AG10803 (cell line): ENCODE data around the gene NSUN4.

Source experiments
- DNase-seq: peaks from one replicate; pipeline ENCODE4 v3.0.0; 2010; ENCODE audit warnings: low read depth
- H3K4me3 ChIP-seq: 2 replicates; pipeline ENCODE4 v1.5.1; 2011; ENCODE audit warnings: mild to moderate bottlenecking, low read length, control low read depth
- TF ChIP-seq, protein P1 (sequence below): conservative IDR thresholded peaks from 2 replicates; pipeline ENCODE4 v1.5.1; 2011; ENCODE audit warnings: mild to moderate bottlenecking, low read length, control low read depth, inconsistent platforms

NSUN4 gene

DNA sequence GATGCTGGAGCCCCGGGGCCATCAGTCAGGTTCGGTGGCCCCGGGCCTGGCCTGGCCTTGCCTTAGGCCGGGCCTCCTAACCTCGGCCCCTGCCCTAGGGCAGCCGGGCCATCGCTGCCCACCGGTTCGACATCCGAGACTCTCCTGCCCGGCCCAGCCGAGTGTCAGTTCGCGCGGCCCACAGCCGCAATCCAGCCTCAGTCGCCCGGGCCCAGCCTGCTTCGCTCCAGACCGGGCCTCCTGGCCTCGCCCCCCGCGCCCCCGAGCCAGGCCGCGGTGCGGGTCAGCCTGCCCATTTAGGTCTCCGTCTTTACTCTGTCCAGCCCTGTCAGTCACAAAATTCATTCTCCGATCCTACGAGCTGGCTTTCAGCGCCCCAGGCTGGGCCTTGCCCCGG is 38.0 kb upstream of the NSUN4 start:
- peak overlapping the region; percentile 92 for H3K4me3 ChIP-seq
- TF ChIP-seq, protein P1, sequence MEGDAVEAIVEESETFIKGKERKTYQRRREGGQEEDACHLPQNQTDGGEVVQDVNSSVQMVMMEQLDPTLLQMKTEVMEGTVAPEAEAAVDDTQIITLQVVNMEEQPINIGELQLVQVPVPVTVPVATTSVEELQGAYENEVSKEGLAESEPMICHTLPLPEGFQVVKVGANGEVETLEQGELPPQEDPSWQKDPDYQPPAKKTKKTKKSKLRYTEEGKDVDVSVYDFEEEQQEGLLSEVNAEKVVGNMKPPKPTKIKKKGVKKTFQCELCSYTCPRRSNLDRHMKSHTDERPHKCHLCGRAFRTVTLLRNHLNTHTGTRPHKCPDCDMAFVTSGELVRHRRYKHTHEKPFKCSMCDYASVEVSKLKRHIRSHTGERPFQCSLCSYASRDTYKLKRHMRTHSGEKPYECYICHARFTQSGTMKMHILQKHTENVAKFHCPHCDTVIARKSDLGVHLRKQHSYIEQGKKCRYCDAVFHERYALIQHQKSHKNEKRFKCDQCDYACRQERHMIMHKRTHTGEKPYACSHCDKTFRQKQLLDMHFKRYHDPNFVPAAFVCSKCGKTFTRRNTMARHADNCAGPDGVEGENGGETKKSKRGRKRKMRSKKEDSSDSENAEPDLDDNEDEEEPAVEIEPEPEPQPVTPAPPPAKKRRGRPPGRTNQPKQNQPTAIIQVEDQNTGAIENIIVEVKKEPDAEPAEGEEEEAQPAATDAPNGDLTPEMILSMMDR, result no peak
- peak; percentile 43 for DNase-seq

DNA sequence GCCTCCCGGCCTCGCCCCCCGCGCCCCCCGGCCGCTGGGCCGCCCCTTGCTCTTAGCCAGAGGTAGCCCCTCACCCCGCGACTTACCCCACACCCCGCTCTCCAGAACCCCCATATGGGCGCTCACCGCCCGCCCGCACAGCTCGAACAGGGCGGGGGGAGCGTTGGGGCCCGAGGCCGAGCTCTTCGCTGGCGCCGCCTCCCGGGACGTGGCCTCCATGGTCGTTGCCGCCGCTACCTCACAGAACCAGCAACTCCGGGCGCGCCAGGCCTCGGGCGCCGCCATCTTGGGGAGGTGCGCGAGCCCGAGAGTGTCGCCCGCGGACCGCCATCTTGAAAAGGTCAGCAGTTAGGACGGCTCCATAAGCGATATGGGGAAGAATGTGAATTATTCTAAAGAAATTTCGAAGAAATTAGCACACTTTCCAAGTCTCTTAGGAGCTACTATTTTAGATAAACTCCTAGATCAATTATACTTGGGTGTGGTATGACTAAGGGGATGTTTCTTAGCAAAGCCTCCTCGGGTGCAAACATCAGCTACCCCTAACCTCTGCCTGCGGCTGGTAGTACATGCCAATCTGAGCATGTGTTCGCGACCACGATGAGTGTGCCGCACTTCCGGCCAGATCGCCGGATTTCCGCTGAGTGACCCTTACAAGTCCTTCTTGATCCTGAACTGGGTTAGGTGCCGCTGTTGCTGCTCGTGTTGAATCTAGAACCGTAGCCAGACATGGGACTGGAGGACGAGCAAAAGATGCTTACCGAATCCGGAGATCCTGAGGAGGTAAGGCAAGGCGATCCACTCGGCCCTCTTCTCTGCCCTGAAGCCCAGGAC is 37.4 kb upstream of the NSUN4 start, which contains the start of the genes LRRC41 and UQCRH:
TSS of gene LRRC41 (minus strand) at position 579 of the 834 bp plus-strand sequence. CDS start at position 285, 294 bp downstream.
TSS of gene UQCRH (plus strand) at position 661 of the 834 bp plus-strand sequence. CDS start at position 730, 69 bp downstream.
- H3K4me3 ChIP-seq, result peak within 1 kb of the TSS; percentile 92

DNA sequence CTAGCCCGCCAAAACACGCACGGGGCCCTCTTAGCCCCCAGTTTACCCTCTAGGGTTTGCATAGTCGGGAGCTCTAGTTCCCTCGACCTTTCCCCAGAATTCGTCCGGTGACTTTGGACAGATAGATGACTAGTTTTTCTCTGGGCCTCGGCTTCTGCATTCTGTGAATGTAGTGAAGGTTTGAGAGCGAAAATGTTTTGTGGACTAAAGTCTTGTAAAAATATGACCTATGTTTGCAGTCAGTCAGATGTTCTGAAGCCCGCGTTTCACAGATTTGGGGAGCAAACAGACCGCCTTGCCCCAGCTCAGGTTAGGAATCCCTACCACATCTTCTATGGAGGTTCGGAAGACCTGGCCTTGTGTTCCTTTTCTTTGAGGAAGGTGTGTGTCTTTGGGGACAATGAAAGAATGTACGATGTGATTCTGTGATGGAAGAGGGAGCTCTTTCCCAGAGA is 36.7 kb upstream of the NSUN4 start:
- peak overlapping the region; percentile 92 for H3K4me3 ChIP-seq
- TF ChIP-seq, protein P1, result no peak
- no peak for DNase-seq

More for the DNA sequence above, 37.4 kb upstream of the NSUN4 start, which contains the start of the genes LRRC41 and UQCRH:
- TF ChIP-seq, protein P1, result no peak
- DNase-seq, result peak; percentile 99

DNA sequence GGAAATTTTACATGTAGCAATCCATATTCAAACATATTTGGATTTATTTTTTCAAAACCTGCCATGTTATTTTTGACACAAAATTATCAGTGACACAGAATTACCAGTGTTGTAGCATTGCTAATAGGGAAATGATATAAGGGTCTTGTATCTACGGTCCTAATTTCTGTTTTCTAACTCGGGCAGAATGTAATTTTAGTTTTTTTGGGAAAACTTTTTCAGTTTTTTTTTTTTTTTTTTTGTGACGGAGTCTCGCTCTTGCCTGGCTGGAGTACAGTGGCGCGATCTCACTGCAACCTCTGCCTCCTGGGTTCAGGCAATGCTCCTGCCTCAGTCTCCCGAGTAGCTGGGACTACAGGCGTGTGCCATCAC is 34.5 kb upstream of the NSUN4 start:
- DNase-seq, result no peak
- TF ChIP-seq, protein P1, result no peak
- H3K4me3 ChIP-seq, result no peak overlapping the region

DNA sequence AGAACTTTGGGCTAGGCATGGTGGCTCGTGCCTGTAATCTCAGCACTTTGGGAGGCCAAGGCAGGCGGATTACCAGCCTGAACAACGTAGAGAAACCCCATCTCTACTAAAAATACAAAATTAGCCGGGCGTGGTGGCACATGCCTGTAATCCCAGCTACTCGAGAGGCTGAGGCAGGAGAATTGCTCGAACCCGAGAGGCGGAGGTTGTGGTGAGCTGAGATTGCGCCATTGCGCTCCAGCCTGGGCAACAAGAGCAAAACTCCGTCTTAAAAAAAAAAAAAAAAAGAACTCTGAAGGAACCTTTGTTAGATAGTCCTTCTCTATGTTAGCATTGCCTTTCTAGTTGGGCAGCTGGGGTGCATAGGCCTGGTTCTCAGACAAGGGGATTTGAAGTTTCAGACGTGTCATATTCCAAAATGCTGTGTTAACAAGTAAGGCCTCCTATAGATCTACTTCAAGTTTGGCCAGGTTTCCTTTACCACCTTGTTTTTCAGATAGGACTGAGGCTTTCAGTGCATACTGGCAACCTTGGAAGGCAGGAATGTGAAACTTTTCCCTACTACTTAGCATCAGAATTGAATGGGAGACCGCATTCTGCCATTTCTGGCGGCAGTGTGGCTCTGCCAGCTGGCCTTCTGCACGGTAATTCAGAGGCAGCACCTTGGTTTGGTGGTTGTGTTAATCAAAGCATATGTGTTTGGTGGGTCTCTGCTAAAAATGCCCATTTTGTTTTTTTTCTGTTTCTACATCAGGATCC is 31.0 kb upstream of the NSUN4 start:
- H3K4me3 ChIP-seq, result no peak overlapping the region
- DNase-seq, result no peak
- TF ChIP-seq, protein P1, result no peak

DNA sequence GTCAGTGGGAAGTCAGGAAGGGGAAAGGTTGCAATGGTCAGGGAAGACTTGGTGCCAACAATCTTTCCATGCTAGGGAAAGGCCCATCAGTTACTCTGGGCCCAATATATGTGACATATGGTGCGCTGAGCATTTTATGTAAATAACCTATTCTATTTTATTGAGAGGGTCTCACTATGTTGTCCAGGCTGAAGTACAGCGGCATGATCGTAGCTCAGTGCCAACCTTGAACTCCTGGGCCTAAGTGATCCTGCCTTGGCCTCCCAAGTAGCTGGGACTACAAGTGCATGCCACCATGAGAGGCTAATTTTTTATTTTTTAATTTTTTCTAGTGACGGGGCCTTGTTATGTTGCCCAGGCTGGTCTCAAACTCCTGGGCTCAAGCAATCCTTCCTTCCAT is 30.3 kb upstream of the NSUN4 start:
- TF ChIP-seq, protein P1, result no peak
- DNase-seq, result no peak
- no peak overlapping the region for H3K4me3 ChIP-seq
